ENCODE results near the gene PLCD3.

- TF ChIP-seq, protein P1, sequence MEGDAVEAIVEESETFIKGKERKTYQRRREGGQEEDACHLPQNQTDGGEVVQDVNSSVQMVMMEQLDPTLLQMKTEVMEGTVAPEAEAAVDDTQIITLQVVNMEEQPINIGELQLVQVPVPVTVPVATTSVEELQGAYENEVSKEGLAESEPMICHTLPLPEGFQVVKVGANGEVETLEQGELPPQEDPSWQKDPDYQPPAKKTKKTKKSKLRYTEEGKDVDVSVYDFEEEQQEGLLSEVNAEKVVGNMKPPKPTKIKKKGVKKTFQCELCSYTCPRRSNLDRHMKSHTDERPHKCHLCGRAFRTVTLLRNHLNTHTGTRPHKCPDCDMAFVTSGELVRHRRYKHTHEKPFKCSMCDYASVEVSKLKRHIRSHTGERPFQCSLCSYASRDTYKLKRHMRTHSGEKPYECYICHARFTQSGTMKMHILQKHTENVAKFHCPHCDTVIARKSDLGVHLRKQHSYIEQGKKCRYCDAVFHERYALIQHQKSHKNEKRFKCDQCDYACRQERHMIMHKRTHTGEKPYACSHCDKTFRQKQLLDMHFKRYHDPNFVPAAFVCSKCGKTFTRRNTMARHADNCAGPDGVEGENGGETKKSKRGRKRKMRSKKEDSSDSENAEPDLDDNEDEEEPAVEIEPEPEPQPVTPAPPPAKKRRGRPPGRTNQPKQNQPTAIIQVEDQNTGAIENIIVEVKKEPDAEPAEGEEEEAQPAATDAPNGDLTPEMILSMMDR (optimal IDR thresholded peaks at IDR 0.05 in 1 of 3, IDR thresholded peaks at IDR 0.05 in 1 of 3, conservative IDR thresholded peaks at IDR 0.05 in 1 of 3; ENCODE audit: extremely low read depth in 1 of 3, insufficient read depth in 2 of 3, low read length in 3 of 3) = no peak
- no peak for TF ChIP-seq EZH2 (IDR thresholded peaks at IDR 0.05; ENCODE audit: low read length)
Measured at GRCh38 chr17:45101546-45101882, 30.8 kb downstream of the PLCD3 start.
